GM12865 (cell line): ENCODE data around the gene CDC42BPG.

ENCODE experiments used
- DNase-seq: peaks from one replicate; pipeline ENCODE4 v3.0.0; 2010; ENCODE audit warnings: low read depth
- H3K4me3 ChIP-seq: 2 replicates; pipeline ENCODE4 v1.5.1; 2011; ENCODE audit warnings: mild to moderate bottlenecking, low read depth, low read length, control low read depth
- CTCF ChIP-seq: IDR thresholded peaks from 2 replicates; pipeline ENCODE4 v1.5.1; 2011; ENCODE audit warnings: low read length, control low read depth, low read depth, inconsistent platforms; ENCODE audit not compliant: insufficient read depth; ENCODE audit errors: missing control alignments

The CDC42BPG gene

GRCh38 chr11:64842851-64843685, 1.4 kb downstream of the CDC42BPG start:
- H3K4me3 ChIP-seq: no peak overlapping the region
- no peak for DNase-seq

GRCh38 chr11:64842366-64842759, 2.1 kb downstream of the CDC42BPG start:
- no peak for TF ChIP-seq CTCF
- no peak for DNase-seq
- H3K4me3 ChIP-seq: no peak overlapping the region

More at GRCh38 chr11:64842851-64843685, 1.4 kb downstream of the CDC42BPG start:
- no peak for TF ChIP-seq CTCF

GRCh38 chr11:64841592-64842365, 2.7 kb downstream of the CDC42BPG start:
- no peak overlapping the region for H3K4me3 ChIP-seq
- TF ChIP-seq CTCF: no peak
- DNase-seq: no peak

GRCh38 chr11:64839887-64840782, 4.3 kb downstream of the CDC42BPG start:
- no peak for TF ChIP-seq CTCF
- no peak overlapping the region for H3K4me3 ChIP-seq
- DNase-seq: no peak

GRCh38 chr11:64839335-64839734, 5.1 kb downstream of the CDC42BPG start:
- H3K4me3 ChIP-seq: no peak overlapping the region
- TF ChIP-seq CTCF: no peak
- no peak for DNase-seq

- no peak overlapping the region for H3K4me3 ChIP-seq
- DNase-seq: no peak
- TF ChIP-seq CTCF: no peak
Measured at GRCh38 chr11:64838600-64839334, 5.7 kb downstream of the CDC42BPG start.
